ENCODE measurements around the gene RPL10.

DNA sequence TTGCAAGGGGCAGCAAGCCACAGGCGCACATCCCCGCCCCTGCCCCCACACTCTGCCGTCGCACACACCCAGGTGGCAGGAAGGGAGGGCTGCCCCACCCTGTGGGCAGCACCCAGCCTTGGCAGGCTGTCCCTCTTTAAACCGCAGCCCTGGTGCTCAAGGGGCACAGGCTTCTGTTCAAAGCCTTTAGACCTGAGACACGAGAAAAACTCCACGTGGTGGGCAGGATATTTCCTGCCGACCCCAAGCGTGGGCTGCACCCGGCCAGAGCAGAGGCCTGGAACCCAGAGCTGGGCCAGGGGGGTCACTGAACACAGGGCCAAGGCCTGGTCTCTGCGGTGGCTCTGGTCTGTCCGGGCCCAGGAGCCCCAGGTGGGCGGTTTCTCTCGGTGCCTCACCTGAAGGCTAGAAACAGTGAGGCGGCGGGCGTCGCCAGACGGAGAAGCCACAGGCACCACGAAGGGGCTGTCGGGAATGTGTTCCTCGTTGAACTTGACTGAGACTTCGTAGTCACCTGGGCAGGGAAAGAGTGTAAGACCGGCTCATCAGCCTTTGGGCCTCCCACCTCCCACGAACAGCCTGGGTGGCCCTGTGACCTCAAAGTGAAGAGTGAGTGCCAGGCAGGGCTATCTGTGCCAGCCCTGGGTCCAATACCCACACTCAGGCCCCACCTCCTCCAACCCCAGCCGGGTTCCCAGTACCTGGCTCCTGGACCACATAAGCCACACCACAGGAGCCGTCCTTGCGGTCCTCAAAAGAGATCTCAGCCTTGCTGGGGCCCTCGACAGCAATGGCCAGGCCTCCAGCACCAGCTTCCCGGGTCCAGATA is 46.8 kb upstream of the RPL10 start:
- TF ChIP-seq EZH2 (IDR thresholded peaks at IDR 0.05; ENCODE audit: low read depth): no peak
- TF ChIP-seq, protein P1, sequence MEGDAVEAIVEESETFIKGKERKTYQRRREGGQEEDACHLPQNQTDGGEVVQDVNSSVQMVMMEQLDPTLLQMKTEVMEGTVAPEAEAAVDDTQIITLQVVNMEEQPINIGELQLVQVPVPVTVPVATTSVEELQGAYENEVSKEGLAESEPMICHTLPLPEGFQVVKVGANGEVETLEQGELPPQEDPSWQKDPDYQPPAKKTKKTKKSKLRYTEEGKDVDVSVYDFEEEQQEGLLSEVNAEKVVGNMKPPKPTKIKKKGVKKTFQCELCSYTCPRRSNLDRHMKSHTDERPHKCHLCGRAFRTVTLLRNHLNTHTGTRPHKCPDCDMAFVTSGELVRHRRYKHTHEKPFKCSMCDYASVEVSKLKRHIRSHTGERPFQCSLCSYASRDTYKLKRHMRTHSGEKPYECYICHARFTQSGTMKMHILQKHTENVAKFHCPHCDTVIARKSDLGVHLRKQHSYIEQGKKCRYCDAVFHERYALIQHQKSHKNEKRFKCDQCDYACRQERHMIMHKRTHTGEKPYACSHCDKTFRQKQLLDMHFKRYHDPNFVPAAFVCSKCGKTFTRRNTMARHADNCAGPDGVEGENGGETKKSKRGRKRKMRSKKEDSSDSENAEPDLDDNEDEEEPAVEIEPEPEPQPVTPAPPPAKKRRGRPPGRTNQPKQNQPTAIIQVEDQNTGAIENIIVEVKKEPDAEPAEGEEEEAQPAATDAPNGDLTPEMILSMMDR (conservative IDR thresholded peaks at IDR 0.05): no peak
